GM12891 (cell line): ENCODE data around the gene SNUPN.

ENCODE experiments used
- POLR2A ChIP-seq: IDR thresholded peaks from 2 replicates; pipeline ENCODE4 v1.6.1; 2011; ENCODE audit warnings: low read depth, low read length, control low read depth
- POLR2AphosphoS5 ChIP-seq: IDR thresholded peaks from 2 replicates; pipeline ENCODE4 v1.6.1; 2011; ENCODE audit warnings: low read depth, low read length, control low read depth

DNA sequence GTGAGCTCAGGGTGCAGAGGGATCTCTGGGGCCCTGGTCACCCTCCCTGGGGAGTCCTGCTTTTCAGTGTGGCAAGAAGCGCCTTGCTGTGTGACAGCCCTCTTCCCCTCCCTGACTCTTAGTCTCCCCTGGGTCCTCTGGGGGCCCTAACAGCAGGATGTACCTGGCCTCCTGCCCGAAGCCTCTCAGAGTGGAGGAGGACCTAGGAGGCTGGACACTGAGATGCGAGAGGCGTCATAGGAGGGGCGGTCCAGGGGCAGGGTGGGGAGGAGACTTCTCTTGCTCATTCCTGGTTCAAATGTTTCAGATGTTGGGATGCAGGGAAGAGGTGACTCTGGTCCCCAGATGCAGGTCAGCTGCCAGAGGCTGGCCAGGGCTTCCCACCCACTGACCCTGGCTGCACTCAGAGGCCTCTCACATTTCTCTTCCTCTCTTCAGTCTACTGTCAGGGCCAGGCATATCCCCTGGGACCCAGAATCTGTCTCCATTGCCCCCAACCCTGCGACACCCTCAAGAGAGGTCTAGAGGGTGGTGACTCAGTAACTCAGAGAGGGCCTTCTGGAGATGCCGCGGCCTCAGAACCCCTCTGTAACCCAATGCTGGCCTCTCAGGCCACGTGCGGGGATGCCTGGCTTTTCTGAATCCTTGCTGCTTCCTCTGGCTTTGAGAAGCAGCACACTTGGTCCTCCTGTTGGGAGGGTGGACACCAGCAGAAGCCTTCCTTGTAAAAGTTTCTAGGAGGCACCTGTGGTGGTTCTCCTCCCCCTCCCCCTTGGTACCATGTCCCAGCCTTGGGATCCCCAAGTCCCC is 48.1 kb upstream of the SNUPN start:
- TF ChIP-seq POLR2AphosphoS5 = no peak
- TF ChIP-seq POLR2A = no peak
